AG20443 (cell line): ENCODE data around the gene TMEM163.
A peak's percentile ranks its signal among the peaks of the same experiment; 100 is the strongest.
"Not testable (repeated sequence)": the region's sequence is repeated elsewhere in the genome, so short reads cannot be mapped to it uniquely, and the experiment has no call there.

ENCODE experiments used
- DNase-seq: peaks from one replicate; pipeline ENCODE4 v3.0.0; 2012; ENCODE audit warnings: low spot score, mixed read lengths

TMEM163 gene

DNA sequence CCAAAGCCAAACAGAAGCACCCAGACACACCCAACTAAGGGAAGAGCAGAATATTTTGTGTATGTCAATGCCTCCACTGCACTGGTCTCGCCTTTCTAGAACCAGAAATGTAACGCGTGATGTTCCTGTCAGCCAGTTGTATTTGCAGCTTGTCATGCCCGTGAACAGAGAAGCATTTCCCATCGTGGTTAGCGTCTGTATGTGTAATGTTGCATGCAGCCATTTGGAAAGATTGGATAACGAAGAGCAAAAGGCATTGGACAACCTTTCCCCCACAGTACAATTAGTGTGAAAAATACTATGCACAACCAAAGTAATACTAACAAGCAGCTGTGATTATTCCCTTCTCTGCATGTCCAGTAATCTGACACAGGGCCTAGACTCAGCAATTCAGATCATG, 140.5 kb downstream of the TMEM163 start:
- no peak for DNase-seq

DNA sequence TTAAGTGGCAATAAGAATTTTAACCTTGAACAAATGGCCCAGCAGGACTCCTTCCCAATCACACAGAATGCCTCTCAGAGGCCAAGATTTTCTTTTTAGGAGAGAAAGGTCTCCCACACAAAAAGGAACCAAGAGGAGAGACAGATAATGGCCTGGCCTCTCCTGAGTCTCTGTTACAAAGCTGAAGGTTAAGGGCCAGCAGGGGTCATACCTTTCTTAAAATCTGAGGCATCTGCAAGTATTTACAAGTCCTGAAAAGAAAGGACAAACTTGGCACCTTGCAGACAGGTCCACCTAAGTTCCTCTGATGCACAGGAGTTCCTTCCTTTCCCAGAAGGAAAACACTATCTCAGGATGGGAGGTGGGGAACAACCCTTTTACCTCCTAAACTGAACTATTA, 142.3 kb downstream of the TMEM163 start:
- no peak for DNase-seq

DNA sequence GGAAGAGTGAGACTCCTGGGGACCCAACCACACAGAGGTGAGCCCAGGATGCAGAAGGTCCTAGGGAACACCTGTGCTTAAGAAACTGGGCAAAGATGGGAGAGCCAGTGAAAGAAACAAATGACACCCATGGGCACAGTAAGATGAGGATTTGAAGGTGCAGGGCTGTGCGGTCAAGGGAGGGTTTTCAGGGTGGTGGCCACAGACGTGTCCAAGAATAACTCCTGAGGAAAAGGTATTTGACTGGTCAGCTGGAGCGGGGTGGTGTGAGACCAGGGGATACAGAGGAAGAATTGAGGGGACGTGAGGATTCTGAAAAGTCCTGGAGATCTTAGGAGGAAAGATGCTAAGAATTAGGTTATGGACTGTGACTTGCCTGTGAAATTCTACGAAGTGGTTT, 142.9 kb downstream of the TMEM163 start:
- no peak for DNase-seq

DNA sequence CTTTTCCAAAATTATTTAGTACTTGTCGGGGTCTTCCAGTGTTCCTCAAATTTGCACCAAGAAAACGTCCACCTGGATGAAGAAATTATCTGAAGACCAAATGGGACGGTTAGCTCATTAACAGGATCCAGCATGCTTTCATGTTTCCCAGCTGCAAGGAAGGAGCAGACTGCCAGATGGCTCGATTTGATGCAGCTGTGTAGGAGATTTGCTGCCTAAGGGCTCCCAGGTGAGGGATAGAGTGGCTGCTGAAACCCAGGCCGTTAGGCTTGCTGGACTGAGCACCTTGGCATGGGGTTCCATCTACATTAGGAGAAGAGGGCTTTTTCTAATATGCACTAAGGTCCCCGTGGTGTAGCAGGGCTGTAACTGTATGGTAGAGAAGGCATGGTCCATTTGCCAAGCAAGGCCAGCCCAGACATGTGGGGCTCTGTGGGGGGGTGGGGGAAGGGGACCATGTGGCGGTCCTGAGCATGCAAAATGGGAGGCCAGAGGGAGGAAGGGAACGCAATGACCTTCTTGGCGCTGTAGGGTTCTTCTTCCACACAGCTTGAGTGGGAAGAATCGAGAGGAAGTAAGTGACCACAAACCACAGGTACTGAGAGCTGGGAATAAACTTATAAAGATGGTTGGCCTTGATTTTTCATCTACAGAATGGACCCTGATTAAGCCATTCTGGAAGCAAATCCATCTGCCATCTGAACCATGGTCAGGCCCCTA, 144.0 kb downstream of the TMEM163 start:
- no peak for DNase-seq

DNA sequence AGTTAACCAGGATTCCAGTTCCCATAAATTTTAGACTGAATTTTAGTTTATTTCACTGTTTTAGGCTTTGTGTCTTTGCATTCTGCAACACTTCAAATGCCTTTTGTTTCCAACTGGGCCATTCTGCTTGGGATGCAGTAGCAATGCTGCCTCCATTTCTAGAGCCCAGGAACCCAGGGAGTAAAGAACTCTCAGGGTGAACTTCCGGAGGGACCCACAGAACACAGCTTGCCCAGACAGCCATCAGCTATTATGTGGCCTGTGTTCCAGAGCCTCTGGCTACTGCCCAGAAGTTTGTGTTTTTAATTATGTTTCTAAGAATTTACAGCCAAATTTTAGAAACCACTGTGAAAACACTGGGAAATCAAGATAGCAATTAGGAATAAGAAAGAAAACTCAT, 145.1 kb downstream of the TMEM163 start:
- no peak for DNase-seq

DNA sequence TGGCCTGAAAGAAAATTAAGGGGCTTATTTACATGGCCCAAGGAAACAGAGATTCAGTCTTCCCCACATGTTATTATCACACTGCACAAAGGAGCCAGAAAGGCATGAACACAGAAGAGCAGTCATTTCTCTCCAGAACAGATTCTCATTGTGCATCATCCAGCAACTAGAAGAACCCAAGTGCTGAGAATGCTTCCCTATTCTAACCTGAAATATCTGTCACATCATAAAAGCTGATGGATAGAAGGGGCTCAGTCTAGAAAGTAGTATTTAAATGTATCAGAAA, 145.8 kb downstream of the TMEM163 start:
- no peak for DNase-seq

DNA sequence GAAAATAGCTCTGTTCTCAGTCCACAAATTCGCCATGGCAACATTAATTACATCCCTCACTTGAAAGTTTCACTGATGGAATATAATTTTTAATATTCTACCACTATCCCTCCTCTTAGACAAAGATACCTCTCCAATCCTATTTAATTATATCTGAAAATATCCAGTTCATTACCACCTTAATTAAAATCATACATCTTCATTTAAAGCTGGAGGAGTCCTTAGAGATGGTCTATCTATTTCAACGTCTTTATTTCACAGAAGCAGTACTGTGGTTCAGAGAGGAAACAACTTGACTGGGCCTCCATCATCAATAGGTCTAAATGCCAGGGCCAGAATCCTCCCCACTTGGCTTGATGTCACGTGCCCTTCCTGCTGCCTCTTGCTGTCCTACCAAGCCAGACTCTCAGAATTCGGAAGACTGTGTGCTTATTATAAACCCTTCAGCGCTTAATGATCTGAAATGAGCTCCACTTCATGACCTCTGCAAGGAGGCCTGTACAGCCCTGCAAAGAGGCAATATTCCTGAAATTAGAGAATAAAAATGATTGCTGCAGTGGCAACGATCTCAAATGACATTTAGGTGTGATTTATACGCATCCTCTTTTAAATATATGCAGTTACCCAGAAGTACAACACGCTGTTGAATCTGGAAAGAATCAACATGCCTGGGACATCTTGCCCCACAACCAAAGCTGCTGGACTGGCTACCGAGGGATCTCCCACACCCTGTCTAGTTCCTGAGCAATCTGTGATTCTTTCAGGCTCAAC, 146.3 kb downstream of the TMEM163 start:
- DNase-seq = no peak

DNA sequence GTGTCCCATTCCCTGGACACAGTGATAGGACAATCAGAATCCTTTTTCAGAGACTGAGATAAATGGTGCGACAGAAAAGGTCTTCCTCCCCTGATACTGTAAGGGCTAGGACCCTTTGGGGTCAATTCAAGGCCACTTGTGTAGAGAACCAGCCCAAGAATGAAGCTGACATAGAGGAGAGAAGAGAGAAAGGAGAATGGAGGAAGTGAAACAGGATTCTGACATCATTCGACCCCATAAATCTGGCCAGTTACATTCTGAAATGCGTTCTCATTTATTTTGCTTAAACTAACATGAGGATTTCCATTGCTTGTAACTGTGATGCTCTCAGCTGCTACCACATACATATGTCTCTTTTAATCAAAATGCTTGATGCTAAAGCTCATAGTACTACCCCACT, 148.1 kb downstream of the TMEM163 start:
- no peak for DNase-seq

DNA sequence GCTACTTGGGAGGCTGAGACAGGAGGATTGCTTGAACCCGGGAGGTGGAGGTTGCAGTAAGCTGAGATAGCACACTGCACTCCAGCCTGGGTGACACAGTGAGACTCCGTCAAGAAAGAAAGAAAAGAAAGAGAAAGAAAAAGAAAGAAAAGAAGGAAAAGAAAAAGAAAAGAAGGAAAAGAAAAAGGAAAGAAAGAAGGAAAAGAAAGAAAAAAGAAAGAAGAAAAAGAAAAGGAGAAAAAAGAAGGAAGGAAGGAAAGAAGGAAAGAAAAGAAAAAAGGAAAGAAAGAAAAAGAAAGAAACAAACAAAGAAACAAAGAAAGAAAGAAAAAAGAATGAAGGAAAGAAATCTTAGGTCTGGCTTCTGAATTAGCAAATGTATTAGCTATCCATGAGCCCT, 150.4 kb downstream of the TMEM163 start:
- DNase-seq = no peak

DNA sequence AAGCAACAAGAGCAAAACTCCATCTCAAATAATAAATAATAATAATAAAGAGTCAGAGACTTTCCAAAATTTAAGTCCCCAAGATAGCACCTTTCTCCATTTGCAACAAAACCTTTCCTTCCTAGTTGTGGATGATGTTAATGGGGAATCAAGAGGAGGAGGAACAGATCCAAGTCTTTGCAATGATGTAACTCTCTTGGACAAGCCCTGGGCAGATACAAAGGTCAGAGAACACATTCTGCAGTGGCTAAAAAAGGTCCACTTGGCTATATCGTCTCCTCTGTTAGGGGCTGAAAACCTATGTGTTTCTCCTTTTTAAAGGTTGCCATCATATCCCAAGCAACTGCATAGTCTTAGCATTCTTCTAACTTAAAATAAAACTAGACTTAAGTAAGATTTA, 151.1 kb downstream of the TMEM163 start:
- DNase-seq = no peak

DNA sequence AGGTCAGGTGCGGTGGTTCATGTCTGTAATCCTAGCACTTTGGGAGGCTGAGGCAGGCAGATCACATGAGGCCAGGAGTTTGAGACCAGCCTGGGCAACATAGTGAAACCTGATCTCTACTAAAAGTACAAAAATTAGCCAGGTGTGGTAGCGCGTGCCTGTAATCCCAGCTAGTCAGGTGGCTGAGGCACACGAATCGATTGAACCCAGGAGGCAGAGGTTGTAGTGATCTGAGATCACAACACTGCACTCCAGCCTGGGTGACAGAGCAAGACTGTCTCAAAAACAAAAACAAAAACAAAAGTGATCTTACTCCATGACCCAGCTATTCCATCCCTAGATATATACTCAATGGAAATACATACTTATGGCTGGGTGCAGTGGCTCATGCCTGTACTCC, 153.8 kb downstream of the TMEM163 start:
- DNase-seq = not testable (repeated sequence)

DNA sequence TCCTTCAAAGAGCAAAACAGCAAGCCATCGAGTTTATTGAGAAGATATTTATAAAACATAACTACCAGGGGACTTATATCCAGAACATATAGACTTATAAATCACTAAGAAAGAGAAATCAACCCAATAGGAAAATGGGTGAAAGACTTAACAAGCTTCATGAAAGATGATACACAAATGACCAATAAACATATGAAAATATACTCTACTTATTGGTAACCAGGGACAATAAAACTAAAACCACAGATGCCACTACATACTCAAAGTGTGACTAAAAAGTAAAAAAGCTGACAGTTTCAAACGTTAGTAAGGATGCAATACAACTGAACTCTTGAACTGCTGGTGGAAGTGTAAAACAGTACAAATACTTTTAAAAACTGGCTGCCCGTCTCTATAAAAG, 154.3 kb downstream of the TMEM163 start:
- no peak for DNase-seq

DNA sequence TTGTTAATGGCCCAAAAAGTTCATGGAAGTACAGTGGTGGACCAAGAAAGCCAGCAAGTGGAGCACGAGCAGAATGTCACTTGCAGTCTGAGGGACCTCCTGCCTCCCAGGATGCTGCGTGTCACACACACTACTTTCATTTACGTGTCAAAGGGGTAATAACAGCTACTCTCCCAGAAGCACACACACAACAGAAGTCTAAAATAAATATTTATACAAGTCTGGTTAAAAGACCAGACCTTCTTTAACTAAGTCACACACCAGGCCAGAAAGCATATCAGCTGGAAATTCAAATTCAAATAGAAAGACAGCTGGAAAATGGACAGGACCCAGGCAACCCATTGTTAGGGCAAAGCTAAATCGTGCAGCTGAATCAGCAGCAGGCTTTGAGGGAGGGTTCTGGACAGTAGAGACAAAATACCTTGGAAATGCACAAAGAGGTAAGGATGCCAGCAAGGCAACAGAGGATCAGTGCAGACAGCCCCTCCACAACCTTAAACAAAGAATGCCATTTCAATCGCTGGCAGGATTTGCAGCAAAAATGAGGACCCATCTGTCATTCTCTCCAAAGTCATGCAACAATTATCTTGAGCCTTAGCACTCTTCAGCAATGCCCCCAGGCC, 160.5 kb downstream of the TMEM163 start:
- DNase-seq = no peak

DNA sequence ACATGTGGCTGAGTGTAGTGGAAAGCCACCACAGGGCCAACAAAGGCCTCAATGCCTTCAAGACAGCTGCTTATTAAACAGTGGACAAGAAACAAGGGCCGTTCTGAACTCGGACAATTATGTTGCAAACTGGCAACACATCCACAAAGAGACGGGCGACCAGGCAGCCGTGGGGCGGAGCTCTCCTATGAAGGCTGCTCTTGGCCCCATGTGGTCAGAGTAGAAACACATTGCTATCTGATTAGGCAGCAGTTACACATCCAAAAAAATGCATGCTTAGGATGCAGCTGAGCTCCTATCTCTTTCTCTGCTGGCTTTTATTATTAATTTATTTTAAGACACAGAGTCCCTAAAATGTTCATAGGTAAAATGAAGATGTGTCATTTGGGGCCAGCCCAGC, 163.4 kb downstream of the TMEM163 start:
- DNase-seq = peak; percentile 19

DNA sequence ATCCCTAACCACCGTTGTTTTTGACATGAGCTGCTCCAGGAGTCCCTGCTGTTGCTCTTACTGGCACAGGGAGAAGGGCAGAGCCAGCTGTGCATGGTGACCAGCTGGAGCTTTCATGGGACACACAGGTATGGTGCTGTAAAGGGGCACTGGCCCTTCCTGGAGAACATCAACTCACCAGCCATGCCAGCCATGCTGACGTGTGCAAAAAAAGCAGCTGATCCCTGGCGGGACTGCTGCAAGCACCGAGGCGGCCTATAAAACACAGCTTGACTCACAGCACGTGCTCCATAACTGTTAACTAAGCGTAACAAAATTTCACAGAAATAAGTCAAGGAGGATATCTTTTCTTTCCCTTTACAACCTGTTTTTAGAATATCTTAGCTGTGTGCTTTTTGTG, 165.1 kb downstream of the TMEM163 start:
- no peak for DNase-seq

DNA sequence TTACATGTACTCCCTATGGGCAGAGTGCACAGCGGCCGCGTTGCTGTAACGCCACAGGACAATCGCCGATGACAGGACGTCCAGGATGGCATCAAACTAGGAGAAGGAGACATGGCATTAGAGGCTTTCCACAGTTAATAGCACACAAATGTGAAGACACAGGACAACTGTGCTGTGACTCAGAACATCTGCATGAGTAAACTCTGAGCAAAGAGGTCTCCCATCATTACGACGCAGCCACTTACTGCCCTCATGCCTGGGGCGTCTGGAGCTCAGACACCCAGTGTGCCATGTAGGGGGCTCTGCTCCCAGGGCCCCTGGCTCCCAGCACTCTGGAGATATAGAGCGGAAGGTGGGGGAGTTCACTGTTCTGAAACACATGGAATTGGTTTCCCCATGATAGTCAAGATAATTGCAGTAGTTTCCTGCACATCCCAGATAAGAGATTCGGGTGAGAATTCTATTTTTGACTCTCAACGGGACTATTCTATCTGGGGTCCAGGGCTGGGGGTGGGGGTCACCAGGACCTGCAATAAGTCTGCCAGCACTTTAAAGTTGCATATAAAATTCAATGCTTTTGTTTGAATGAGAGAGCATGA, 168.1 kb downstream of the TMEM163 start:
- DNase-seq = no peak

DNA sequence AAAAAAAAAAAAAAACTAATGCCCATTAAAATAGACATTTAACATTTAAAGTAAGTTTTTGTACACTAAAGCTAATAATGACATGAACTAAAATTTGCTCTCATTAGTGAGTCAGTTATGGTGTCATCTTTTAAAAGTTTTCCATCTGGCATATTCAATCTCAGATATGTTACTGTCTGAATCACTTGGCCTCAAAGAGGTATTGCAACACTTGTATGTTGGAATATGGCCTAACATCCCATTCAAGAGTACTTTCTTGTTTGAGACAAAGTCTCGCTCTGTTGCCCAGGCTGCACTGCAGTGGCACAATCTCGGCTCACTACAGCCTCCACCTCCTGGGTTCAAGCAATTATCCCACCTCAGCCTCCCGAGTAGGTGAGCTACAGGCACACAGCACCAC, 169.7 kb downstream of the TMEM163 start:
- DNase-seq = peak; percentile 33

DNA sequence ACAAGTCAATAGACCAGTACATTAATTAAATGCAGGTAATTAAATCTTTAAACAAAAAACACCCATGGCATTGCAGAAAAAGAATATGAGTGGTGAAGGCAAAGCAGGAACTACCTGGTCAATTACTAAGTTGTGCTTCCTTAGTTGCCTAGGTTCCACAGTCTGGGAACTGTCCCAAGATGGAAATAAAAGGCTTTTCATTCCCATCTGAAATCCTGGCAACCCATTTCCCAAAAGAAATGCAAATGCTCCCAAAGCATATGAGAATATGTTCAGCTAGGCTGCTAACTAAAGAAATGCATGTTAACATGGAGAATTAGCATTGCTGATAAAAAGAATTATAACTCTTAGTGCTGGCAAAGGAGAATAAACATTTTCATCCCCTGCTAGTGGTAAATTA, 177.8 kb downstream of the TMEM163 start:
- DNase-seq = no peak

DNA sequence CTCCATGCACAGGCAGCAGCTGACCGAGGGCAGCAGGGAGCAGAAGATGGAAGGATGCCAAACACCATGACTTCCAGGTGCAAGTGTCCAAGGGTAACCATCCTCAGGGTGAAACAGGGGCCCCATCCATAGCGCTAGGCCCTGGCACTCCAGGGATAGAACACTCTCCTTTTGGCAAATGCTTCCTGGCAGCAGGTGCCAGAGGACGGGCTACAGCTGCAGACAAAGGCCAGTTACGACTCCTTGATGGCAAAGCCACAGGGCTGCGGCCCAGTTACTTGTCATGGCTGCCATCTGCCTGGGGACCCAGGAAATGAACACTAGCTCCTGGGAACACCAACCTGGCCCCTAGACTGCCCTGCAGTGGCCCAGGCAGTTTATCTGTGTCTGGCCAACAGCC, 178.8 kb downstream of the TMEM163 start:
- no peak for DNase-seq

DNA sequence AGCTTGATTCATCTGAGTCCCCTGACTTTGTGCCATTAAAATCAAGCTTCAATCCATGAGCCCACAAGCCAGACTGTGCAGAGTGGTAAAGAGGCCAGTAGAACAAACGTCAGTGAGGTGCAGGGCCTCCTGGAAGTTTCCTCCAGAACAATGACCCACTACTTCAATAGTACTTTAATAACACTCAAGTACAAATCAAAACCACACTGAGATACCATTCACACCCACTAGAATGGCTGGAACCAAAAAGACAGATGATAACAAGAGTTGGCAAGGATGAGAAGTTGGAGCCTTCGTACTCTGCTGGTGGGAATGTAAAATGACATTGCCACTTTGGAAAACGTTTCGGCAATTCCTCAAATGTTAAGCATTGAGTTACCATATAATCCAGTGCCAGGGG, 181.1 kb downstream of the TMEM163 start:
- DNase-seq = no peak

DNA sequence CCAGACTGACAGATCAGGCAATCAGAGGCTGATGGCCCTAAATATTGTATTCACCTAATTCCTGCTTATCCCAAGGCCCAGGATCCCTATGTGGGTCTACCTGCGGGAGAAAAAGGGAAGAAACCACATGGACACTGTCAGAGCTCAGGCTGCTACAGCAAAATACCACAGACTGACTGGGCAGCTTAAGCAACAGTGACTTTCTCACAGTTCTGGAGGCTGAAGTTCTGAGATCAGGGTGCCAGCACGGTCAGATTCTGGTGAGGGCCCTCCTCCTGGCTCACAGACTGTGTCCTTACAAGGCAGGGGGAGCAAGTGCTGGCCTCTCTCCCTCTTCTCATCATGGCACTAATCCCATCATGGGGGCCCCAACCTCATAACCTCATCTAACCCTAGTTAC, 181.7 kb downstream of the TMEM163 start:
- DNase-seq = no peak

DNA sequence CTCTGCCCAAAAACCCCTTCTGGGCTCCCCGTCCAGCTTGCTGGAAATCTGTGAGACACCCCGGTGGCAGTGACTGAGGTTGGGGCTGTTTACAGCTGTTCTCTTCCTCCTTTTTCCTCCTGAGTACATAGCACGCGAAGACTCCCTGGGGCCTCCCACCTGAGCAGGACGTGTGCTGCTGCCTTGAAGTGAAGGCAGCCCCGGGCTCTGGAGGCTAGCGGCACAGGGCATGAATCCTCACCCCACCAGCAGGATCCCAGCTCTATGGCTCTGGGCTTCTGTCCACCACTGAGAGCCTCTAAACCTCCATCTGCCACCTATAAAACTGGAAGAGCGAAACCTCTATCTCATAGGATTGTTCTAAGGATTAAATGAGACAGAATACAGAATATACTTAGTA, 182.5 kb downstream of the TMEM163 start:
- DNase-seq = no peak

DNA sequence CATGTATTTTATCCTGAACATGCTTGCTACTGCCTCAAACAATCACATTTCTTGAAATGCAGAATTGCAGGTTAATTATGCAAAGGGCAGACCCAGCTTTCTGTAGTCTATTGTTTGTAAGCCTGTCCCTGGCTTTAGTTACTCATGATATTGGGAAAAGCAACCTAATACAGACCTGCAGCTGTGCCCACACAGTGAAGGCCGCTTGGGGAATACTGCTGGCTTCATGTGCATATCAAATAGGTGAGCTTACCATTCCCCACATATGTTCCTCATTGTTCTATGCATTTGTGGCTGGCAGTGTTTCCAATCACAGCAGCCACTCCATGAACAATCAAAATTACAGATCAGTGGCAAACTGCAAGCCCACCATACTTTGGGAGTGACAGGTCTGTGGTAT, 186.3 kb downstream of the TMEM163 start:
- no peak for DNase-seq
